Stimulated activated CD8-positive, alpha-beta memory T cell treated with anti-CD3 and anti-CD28 coated beads, Interleukin-2, amount 100 ng/mL, for 48 hours (primary cell): ENCODE data around the gene ANO8.
"Not testable (repeated sequence)": the region's sequence is repeated elsewhere in the genome, so short reads cannot be mapped to it uniquely, and the experiment has no call there.

Experiments
- DNase-seq, 2 donors: peaks; one replicate each; pipeline ENCODE4 v3.0.0-alpha.2; 2020; ENCODE audit warnings: low read depth in 2 of 2

Gene ANO8

GRCh38 chr19:17293605-17294004, 41.0 kb downstream of the ANO8 start:
- DNase-seq = no peak

GRCh38 chr19:17292301-17293074, 42.2 kb downstream of the ANO8 start:
- DNase-seq = peak; percentile 78 to 84

DNA sequence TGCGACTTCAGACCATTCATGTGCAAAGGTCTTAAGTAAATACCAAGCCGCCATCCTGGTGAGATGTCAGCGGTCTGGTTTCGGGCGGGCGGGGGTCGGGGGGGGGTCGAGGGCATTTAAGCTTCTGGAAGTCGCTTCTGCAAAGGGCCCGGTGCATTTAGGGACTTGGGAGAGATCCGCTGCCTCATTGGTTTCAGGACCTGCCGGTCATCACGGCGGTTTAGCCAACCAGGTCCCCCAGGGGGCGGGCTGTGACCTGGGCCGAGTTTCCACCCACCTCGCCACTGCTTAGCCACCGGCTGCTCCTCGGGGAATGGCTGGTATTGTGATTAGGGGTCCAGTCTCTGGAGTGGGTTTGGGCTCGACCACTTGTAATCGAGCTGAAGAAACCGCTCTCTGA, 45.2 kb downstream of the ANO8 start:
- DNase-seq = peak in 1 of 2 donors; percentile 59

GRCh38 chr19:17286752-17287151, 47.9 kb downstream of the ANO8 start:
- no peak for DNase-seq

DNA sequence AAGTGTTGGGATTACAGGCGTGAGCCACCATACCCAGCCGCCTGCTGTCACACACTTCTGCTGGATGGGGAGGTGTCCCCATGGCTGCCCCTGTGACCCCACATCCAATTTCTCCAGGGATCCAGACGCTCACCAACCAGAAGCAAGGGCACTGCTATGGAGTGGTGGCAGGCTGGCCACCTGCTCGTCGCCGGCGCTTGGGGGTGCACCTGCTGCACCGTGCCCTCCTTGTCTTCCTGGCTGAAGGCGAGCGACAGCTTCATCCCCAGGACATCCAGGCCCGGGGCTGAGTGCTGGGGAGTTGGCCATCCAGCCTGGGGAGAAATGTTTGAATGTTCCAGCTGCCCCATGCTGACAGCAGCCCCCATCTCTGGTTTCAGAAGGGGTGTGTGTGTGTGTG, 48.4 kb downstream of the ANO8 start:
- no peak for DNase-seq

- no peak for DNase-seq
Observed at GRCh38 chr19:17285415-17286135, 49.1 kb downstream of the ANO8 start.

- DNase-seq = no peak
Observed at GRCh38 chr19:17283504-17283996, 51.1 kb downstream of the ANO8 start.

DNA sequence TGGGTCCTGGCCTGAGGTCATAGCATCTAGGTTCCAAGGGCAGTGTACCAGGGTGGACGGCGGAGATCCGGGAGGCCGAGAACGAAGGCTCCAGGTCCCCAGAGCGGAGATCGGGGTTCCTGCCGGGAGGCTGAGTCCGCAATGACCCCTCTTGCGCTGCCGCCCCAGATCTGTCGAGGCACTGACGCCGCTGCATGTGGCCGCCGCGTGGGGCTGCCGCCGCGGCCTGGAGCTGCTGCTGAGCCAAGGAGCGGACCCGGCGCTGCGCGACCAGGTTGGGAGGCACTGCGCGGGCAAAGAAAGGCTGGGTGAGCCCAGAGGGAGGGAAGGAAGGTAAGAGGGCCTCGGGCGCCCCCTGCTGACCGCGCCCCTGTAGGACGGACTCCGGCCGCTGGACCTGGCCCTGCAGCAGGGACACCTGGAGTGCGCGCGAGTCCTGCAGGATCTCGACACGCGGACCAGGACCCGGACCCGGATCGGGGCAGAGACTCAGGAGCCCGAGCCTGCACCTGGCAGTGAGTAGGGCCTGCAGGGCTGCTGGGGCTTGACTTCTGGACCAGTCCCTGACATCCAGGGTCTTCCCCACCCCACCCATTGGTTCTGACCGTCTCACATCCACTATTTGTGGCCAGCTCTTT, 52.0 kb downstream of the ANO8 start:
- peak; percentile 74 to 81 for DNase-seq

DNA sequence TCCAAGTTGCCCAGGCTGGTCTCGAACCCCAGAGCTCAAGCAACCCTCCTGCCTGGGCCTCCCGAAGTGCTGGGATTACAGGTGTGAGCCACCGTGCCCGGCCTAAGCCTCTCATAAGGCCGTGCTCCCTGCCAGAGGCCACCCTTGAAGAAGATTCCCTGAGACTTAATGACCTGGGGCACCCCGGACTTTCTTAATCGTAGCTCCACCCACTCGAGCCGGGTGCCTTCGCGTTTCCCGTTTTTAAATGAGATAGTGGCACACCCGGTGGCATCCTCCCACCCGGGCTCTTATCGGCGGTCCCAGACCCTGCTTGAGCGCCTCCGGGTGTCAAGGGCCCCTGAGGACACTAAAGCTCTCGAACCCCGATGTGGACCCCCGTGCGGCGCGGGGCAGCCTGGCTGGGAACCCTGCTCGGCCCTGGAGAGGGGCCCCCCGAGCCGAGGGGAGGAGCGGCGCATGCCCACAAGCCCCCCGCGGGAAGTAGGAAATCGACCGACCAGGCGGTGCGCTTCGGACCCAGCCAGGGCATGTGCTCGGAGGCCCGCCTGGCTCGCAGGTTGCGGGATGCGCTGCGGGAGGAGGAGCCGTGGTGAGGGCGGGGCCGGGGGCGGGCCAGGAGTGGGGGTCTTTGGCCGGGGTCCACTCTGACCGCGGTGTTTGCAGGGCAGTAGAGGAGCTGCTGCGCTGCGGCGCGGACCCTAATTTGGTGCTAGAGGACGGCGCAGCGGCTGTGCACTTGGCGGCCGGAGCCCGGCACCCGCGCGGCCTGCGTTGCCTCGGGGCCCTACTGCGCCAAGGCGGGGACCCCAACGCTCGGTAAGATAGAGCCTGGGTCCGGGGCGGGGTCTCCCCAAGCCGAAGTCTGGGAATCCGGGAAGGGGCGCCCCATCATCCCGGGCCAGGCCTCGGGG, 53.0 kb downstream of the ANO8 start, which contains the start of gene ANKLE1:
Gene ANKLE1 (plus strand): TSS at position 511 of the 914 bp plus-strand sequence. CDS start 20 bp downstream, at position 531.
- peak in 1 of 2 donors; percentile 54 for DNase-seq

GRCh38 chr19:17279436-17279835, 55.2 kb downstream of the ANO8 start:
- DNase-seq = no peak

- no peak for DNase-seq
Observed at GRCh38 chr19:17275441-17276175, 59.0 kb downstream of the ANO8 start.

DNA sequence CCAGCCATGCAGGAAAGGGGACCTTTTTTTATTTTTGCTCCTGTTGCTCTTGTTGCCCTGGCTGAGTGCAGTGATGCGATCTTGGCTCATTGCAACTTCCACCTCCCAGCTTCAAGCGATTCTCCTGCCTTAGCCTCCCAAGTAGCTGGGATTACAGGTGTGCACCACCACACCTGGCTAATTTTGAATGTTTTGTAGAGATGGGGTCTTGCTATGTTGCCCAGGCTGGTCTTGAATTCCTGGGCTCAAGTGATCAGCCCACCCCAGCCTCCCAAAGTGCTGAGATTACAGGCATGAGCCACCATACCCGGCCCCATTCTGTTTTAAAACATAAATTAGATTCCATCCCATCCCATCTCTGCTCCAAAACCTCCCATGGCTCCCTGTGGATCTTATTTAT, 59.8 kb downstream of the ANO8 start:
- not testable (repeated sequence) for DNase-seq
